ENCODE data around the gene UBE2Q1. TPM values are rescaled to one million over a fixed set of nuclear protein-coding genes. Genes with fewer than 3 reads are reported as not detected.
A peak's percentile ranks its signal among the peaks of the same experiment; 100 is the strongest.

The UBE2Q1 gene
- total RNA-seq, 2 experiments from 2014 or later: 93.6 to 103 TPM

DNA sequence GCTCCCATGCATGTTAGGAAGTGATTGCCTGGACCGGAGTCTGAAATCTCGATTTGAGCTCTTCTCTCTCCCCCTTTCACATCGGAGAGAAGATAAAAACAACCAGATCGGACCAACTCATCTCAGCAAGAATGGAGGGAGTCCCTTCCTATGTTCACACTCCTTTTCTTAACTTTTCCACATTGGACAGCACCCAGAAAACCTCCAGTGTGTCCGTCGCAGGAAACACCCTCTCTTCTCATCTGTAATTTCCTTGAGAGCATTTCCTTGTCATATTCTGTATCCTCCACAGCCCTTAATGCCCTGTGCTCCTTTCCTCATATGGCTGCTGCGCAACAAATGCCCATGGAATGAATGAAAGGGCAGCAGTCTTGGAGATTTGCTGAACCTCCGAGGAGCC is 57.9 kb downstream of the UBE2Q1 start:
- H3K4me3 Mint-ChIP-seq: no peak overlapping the region
- no peak overlapping the region for H3K27ac Mint-ChIP-seq
- H3K27me3 Mint-ChIP-seq (ENCODE audit: low read depth): peaks cover 46% of the 10 kb centered on the region
- ATAC-seq (no peak), DNase-seq (no peak)
- H3K36me3 Mint-ChIP-seq (ENCODE audit: low read depth): no peaks in the 10 kb centered on the region
- no peaks in the 10 kb centered on the region for H3K9me3 Mint-ChIP-seq (ENCODE audit: insufficient read depth)
- ChIA-PET POLR2A (no interaction called here), CTCF (interaction anchor here (1.0 kb wide), 1 partner anchor 46 kb away, joined by 4 read pairs; no protein-coding TSS in a partner anchor)
- H3K4me1 Mint-ChIP-seq (ENCODE audit: low read depth): peaks cover 13% of the 10 kb centered on the region

DNA sequence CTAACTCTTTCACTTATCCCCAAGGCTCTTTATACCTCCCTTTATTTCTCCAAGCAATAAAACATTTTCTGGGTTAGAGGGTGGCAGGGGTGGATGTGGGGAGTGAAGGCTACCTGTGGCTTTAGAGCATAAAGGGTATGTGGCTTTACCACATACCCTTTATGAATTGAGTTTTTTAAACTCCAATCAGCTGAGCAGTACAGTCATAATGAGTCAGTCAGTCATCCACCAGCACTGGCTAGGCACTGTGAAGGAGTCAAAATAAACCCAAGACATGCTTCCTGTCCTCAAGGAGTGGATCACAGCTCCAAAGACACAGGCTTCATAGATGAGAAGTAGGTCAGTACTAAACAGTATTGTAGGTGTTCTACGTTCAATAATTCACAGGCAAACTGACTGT is 59.0 kb downstream of the UBE2Q1 start:
- DNase-seq (no peak), ATAC-seq (peak; percentile 21)
- Mint-ChIP-seq H3K27ac (no peak overlapping the region), H3K27me3 (ENCODE audit: low read depth) (peaks cover 39% of the 10 kb centered on the region), H3K4me1 (ENCODE audit: low read depth) (peaks cover 15% of the 10 kb centered on the region), H3K4me3 (no peak overlapping the region), H3K9me3 (ENCODE audit: insufficient read depth) (no peaks in the 10 kb centered on the region), H3K36me3 (ENCODE audit: low read depth) (no peaks in the 10 kb centered on the region)
- CTCF ChIA-PET: interaction anchor here (0.9 kb wide), 1 partner anchor 47 kb away, joined by 3 read pairs; no protein-coding TSS in a partner anchor
- POLR2A ChIA-PET: interaction anchor here (0.6 kb wide), 1 partner anchor 13 kb away, joined by 3 read pairs; no protein-coding TSS in a partner anchor

Other genes with a start within 250 kb of the UBE2Q1 start
- not detected for gene AQP10, start 237.6 kb downstream of the UBE2Q1 start, total RNA-seq
- gene ATP8B2, start 233.1 kb downstream of the UBE2Q1 start, total RNA-seq: 10 to 100 TPM; 65.3 to 71.6 TPM
- under 1 TPM; 0.16 to 0.53 TPM for gene IL6R, start 153.3 kb downstream of the UBE2Q1 start, total RNA-seq
- gene TDRD10, start 56.4 kb downstream of the UBE2Q1 start, total RNA-seq: not detected
- not detected for gene SHE, start 56.2 kb downstream of the UBE2Q1 start, total RNA-seq
- gene CHRNB2, start 9.1 kb upstream of the UBE2Q1 start, total RNA-seq: not detected
- gene ADAR, start 49.5 kb upstream of the UBE2Q1 start, total RNA-seq: 100 to 1,000 TPM; 314 to 317 TPM